AG04449 (cell line): ENCODE results near the gene RNF13.

Experiments
- CTCF ChIA-PET: fragments of 350-600 bp; formaldehyde crosslinking; extraction: SDS; loops from one replicate; lab custom pipeline; 2021; ENCODE audit warnings: antibody characterized with exemption; lab: Yijun Ruan, JAX
- POLR2A ChIA-PET: fragments of 400-600, 350-600 bp; formaldehyde crosslinking; extraction: SDS; loops from one replicate; lab custom pipeline; 2020; ENCODE audit warnings: antibody characterized with exemption, inconsistent platforms; lab: Yijun Ruan, JAX
- DNase-seq: peaks from one replicate; pipeline ENCODE4 v3.0.0-alpha.2; 2010; ENCODE audit warnings: low read depth, low spot score
- H3K4me3 ChIP-seq: 2 replicates; pipeline ENCODE4 v1.5.1; 2011; ENCODE audit warnings: low read depth, mild to moderate bottlenecking, control low read depth, low read length
- CTCF ChIP-seq: IDR thresholded peaks from one replicate; pipeline ENCODE4 v1.5.1; 2011; ENCODE audit warnings: mild to moderate bottlenecking, moderate library complexity, low read length, control low read depth, inconsistent platforms; ENCODE audit not compliant: insufficient read depth; ENCODE audit errors: missing control alignments

Gene RNF13

GRCh38 chr3:149781211-149781610, 31.8 kb upstream of the RNF13 start:
- ChIA-PET CTCF (interaction anchor here (2.6 to 3.2 kb wide), 2 partner anchors 10 to 15 kb away, joined by 14 to 63 read pairs; no protein-coding TSS in a partner anchor), POLR2A (no interaction called here)
- DNase-seq: no peak
- H3K4me3 ChIP-seq: no peak overlapping the region
- no peak for TF ChIP-seq CTCF

DNA sequence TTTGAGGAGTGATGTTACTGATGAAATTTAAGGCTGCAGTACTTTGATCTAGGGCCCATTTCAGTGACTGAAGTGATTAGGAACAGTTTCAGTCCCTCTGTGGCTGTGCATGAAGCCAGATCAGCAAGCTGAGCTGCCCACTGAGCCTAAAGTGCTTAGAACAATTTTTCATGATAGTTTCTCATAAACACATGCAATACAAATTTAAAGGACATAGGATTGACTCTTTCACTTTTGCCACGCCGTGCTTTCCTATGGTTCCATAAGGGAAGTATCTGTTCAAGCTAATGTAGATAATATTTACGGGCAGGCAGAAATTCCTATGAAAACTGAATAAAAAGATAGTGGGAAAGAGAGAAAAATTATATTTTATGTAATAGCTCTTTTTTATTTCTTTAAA, 31.3 kb upstream of the RNF13 start:
- ChIA-PET CTCF (interaction anchor here (1.0 to 3.2 kb wide), 4 partner anchors 7 to 27 kb away, joined by 5 to 63 read pairs (median 14); no protein-coding TSS in a partner anchor), POLR2A (interaction anchor here (0.8 kb wide), 1 partner anchor 26 kb away, joined by 3 read pairs; no protein-coding TSS in a partner anchor)
- H3K4me3 ChIP-seq: no peak overlapping the region
- DNase-seq: no peak
- no peak for TF ChIP-seq CTCF

DNA sequence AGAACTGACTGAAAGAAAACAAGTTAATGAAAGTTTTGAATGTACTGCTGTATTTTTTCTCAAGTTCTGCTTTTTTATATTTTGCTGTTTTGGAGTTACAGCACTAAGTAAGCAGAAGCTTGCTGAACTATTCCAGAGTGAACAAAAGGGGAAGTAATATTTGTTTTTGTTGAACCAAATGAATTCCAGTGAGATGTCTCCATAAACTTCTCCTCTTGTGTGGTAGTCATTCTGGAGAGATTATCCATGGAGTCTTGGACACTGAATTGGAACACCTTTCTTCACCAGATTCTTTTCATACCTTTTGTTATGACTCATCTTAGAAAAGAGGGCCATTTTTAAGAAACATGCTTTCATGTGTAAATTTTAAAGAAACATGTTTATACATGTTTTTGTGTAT, 29.4 kb upstream of the RNF13 start:
- ChIA-PET CTCF (interaction anchor here (0.8 to 3.2 kb wide), 4 partner anchors 12 to 28 kb away, joined by 3 to 63 read pairs (median 14); no protein-coding TSS in a partner anchor), POLR2A (no interaction called here)
- no peak overlapping the region for H3K4me3 ChIP-seq
- peak; percentile 59 for DNase-seq
- TF ChIP-seq CTCF: no peak

DNA sequence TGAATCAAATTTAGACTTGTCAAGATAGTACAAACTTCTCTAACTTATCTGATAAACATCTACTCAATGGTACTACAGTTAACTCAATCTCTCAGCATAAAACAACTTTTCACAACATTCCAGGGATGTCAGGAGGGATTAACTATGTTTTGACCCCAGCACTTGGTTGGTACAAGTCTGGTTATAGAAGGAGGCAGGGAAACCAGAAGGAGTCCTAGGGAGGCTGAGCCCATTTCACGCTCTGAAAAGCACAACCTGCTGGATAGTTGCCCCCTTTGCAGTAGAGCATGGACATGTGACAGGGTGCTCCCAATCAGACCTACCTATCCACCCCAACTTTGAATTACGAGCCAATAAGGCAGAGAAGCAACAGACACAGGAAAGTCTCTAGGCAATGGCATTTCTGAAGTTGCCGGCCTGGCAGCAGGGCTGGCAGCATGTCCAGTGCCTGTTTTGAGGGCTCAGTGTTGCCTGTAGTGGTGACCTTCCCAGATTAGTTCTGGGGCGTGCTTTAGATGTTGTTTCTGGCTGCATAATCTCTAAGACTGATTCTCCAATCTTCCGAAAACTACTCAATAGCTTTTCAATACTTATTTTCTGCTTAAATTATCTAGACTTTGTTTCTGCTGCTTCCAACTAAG, 28.8 kb upstream of the RNF13 start:
- no peak overlapping the region for H3K4me3 ChIP-seq
- TF ChIP-seq CTCF: no peak
- ChIA-PET POLR2A (no interaction called here), CTCF (interaction anchor here (2.6 to 3.2 kb wide), 3 partner anchors 13 to 24 kb away, joined by 14 to 63 read pairs (median 14); no protein-coding TSS in a partner anchor)
- DNase-seq: no peak

DNA sequence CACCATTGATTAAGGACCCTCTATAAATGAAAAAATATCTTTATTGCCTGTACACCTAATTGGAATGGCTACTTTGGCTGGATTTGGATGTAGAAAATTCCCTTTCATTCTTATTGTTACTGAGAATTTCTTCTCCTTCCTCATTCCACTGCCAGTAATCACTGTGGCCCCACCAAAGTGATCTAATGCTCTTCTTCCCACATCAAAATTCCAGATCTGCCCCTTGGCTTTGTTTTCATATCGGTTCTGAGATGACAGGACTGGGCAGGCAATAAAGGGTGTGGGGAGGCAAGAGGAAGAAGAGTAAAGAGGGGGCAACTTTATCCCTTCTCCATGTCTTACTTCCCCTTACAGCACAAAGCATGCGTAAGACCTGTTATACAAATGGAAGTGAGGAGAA, 22.7 kb upstream of the RNF13 start:
- no peak for DNase-seq
- no peak overlapping the region for H3K4me3 ChIP-seq
- TF ChIP-seq CTCF: no peak
- POLR2A ChIA-PET: no interaction called here
- CTCF ChIA-PET: interaction anchor here (1.5 to 2.2 kb wide), 3 partner anchors 18 to 20 kb away, joined by 3 to 12 read pairs (median 7); no protein-coding TSS in a partner anchor

DNA sequence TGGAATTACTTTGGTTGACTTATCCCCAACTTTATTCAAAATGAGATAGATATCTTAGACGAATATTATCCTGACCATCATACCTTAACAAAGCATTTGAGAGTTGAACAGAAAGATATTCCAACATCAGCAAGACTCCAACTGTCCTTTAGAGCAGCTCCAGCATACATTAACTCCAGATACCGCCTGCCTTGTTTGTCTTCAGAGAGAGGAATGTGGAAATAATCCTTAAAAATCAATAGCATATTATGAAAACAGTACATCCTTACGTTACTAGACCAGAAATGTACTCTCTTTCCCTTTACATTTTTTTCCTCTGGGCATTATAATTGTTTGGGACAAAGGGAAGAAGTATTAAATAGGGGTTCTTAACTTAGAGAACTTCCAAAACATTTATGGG, 22.3 kb upstream of the RNF13 start:
- DNase-seq: no peak
- no peak overlapping the region for H3K4me3 ChIP-seq
- ChIA-PET POLR2A (no interaction called here), CTCF (interaction anchor here (0.6 to 2.2 kb wide), 6 partner anchors 15 to 323 kb away, joined by 3 to 12 read pairs (median 4); no protein-coding TSS in a partner anchor)
- no peak for TF ChIP-seq CTCF
